ENCODE data around the gene SRSF3. TPM values are rescaled to one million over a fixed set of nuclear protein-coding genes. Genes with fewer than 3 reads are reported as not detected.

The SRSF3 gene
- total RNA-seq, 2 experiments from 2014 or later, result 316 to 539 TPM

DNA sequence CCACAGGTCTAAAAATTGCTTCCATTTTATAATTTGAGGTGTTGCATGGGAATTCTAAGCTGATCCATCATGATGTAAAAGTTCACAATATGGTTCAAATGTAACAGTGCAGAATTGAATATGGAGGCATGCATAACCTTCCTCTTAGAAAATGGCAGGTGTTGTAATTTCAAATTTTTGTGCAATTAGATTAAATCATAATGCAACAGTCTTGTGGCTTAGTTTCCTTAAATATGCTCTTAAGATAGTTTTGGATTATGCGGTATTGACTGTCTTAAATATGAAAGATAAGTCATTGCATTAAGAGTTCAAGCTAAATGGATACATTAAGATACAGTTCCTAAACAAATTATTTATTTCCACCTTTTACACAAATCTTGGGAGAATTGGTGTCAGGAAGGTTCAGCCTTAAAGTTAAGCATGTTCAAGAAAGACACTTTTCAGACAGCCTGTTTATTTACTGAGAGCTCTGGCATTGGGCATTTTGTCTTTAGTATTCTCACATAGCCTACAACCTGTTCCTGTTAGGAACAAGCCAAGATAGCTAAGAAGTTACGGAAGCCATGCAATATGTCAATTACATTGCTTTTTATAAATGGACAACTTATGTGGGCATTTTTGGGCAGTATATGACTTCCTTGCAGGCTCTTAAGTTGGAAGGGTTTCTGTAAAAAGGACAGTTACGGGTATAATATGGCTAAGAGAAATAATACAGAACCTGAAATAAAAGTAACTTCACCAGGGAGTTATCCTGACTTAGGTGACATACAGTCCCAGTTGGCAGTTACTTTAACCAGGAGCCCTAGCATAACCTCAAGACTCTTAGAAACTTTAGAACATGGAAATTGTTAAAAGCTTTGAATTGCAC, 9.3 kb downstream of the SRSF3 start:
- intact Hi-C loops (cut with micrococcal nuclease; ENCODE audit: unreplicated experiment), result no loop called here
- Histone ChIP-seq H3K36me3 (ENCODE audit: insufficient read depth, low read length) (peaks cover 99% of the 10 kb centered on the region), H3K27ac (ENCODE audit: low read depth, low read length, poor library complexity, severe bottlenecking) (no peak overlapping the region), H3K79me2 (ENCODE audit: insufficient read depth, low read depth, low read length) (peaks cover 74% of the 10 kb centered on the region), H3K9me2 (ENCODE audit: insufficient read depth, low read length) (no peaks in the 10 kb centered on the region), H4K20me1 (ENCODE audit: insufficient read depth, low read length) (peaks cover 77% of the 10 kb centered on the region), H3K4me2 (ENCODE audit: low read length) (no peak overlapping the region), H3K4me1 (ENCODE audit: insufficient read depth, low read length, poor library complexity, severe bottlenecking) (peaks cover 40% of the 10 kb centered on the region), H2AFZ (ENCODE audit: low read length) (no peak overlapping the region), H3K9me3 (ENCODE audit: low read length) (no peaks in the 10 kb centered on the region), H3K4me3 (ENCODE audit: low read depth, low read length, poor library complexity, severe bottlenecking) (no peak overlapping the region)
- ChIA-PET POLR2A (no interaction called here), CTCF (ENCODE audit: unreplicated experiment) (interaction anchor here (0.5 kb wide), 1 partner anchor 22 kb away, joined by 3 read pairs; no protein-coding TSS in a partner anchor)
- TF ChIP-seq EZH2phosphoT487 (IDR thresholded peaks at IDR 0.05; ENCODE audit: borderline replicate concordance, low read depth, low read length), result no peak
- TF ChIP-seq, protein P1, sequence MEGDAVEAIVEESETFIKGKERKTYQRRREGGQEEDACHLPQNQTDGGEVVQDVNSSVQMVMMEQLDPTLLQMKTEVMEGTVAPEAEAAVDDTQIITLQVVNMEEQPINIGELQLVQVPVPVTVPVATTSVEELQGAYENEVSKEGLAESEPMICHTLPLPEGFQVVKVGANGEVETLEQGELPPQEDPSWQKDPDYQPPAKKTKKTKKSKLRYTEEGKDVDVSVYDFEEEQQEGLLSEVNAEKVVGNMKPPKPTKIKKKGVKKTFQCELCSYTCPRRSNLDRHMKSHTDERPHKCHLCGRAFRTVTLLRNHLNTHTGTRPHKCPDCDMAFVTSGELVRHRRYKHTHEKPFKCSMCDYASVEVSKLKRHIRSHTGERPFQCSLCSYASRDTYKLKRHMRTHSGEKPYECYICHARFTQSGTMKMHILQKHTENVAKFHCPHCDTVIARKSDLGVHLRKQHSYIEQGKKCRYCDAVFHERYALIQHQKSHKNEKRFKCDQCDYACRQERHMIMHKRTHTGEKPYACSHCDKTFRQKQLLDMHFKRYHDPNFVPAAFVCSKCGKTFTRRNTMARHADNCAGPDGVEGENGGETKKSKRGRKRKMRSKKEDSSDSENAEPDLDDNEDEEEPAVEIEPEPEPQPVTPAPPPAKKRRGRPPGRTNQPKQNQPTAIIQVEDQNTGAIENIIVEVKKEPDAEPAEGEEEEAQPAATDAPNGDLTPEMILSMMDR (conservative IDR thresholded peaks at IDR 0.05; ENCODE audit: low read length), result no peak
- no peak for DNase-seq (ENCODE audit: low spot score)
- BruUV-seq (replicated peaks), result no TSS peak

DNA sequence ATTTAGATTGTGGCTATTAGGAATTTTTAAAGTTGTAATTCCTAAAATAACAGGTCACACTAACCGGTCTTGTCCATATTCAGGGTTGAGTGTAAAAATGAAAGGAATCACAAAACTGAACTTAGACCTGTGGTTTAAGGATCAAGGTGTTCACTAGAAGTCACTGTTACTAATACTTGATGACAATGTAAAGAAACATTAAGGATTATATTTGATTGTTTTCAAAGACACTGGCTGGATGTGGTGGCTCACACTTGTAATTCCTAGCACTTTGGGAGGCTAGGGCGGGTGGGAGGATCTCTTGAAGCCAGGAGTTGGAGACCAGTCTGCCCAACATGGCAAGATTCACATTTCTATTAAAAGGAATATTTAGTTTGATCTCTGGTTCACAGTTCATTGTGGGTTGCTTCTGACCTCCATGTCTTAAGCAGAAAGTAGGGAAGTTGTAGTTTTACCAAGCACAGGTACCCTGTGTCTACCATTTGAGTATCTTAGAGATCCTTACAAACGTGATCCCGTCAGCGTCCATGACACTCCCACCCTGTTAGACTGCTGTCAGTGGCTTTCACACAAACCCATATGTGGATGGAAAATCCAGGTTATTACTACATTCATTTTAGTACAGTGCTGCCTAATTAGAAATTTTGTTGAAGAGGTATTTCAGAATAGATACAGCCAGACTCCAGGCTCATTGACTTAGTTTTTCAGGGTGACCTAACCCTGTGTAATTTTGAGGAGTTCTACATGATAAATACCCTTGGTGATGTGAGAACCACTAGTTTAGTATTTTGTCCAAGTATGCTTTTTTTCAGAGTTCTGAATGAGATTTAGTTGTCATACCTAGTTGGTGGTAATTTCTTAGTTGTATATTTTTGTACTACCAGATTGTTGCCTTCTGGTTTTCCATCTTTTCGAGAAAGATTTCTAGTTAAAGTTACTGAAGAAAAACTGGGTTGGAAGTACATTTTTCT, 10.2 kb downstream of the SRSF3 start:
- intact Hi-C loops (cut with micrococcal nuclease; ENCODE audit: unreplicated experiment), result no loop called here
- ChIA-PET CTCF (ENCODE audit: unreplicated experiment) (no interaction called here), POLR2A (no interaction called here)
- Histone ChIP-seq H3K4me1 (ENCODE audit: insufficient read depth, low read length, poor library complexity, severe bottlenecking) (peaks cover 31% of the 10 kb centered on the region), H3K9me2 (ENCODE audit: insufficient read depth, low read length) (no peaks in the 10 kb centered on the region), H3K27ac (ENCODE audit: low read depth, low read length, poor library complexity, severe bottlenecking) (no peak overlapping the region), H3K79me2 (ENCODE audit: insufficient read depth, low read depth, low read length) (peaks cover 65% of the 10 kb centered on the region), H3K4me3 (ENCODE audit: low read depth, low read length, poor library complexity, severe bottlenecking) (no peak overlapping the region), H3K36me3 (ENCODE audit: insufficient read depth, low read length) (peaks cover 99% of the 10 kb centered on the region), H4K20me1 (ENCODE audit: insufficient read depth, low read length) (peaks cover 68% of the 10 kb centered on the region), H3K4me2 (ENCODE audit: low read length) (no peak overlapping the region), H2AFZ (ENCODE audit: low read length) (no peak overlapping the region), H3K9me3 (ENCODE audit: low read length) (no peaks in the 10 kb centered on the region)
- no peak for DNase-seq (ENCODE audit: low spot score)
- TF ChIP-seq, protein P1 (conservative IDR thresholded peaks at IDR 0.05; ENCODE audit: low read length), result no peak
- TF ChIP-seq EZH2phosphoT487 (IDR thresholded peaks at IDR 0.05; ENCODE audit: borderline replicate concordance, low read depth, low read length), result no peak
- no TSS peak for BruUV-seq (replicated peaks)

Data from OCI-LY7 (cell line).